Astrocyte (in vitro differentiated cells and primary cell): ENCODE results near the gene DLGAP1. TPM values are rescaled to one million over a fixed set of nuclear protein-coding genes. Genes with fewer than 3 reads are reported as not detected.

ENCODE experiments used
- DNase-seq: peaks from one replicate; pipeline ENCODE4 v3.0.0-alpha.2; 2010; ENCODE audit warnings: low read depth
- FAIRE-seq: peaks from 2 replicates; lab custom pipeline; 2011; peaks lifted over from hg19 to GRCh38; lab: Jason Lieb, UNC
- H2AFZ ChIP-seq: 2 replicates; pipeline ENCODE4 v1.6.0; 2012; ENCODE audit warnings: low read depth, low read length, inconsistent platforms
- H3K27ac ChIP-seq: 2 replicates; pipeline ENCODE4 v1.5.1; 2011; ENCODE audit warnings: low read depth, low read length, inconsistent platforms
- H3K27me3 ChIP-seq: 2 replicates; pipeline ENCODE4 v1.6.0; 2011; ENCODE audit warnings: low read length, inconsistent platforms; ENCODE audit not compliant: insufficient read depth
- H3K36me3 ChIP-seq: 2 replicates; pipeline ENCODE4 v1.5.1; 2011; ENCODE audit warnings: low read length, inconsistent platforms; ENCODE audit not compliant: insufficient read depth
- H3K4me1 ChIP-seq: 2 replicates; pipeline ENCODE4 v1.5.1; 2011; ENCODE audit warnings: low read length, inconsistent platforms; ENCODE audit not compliant: insufficient read depth
- H3K4me2 ChIP-seq: 2 replicates; pipeline ENCODE4 v1.6.0; 2012; ENCODE audit warnings: low read length, inconsistent platforms
- H3K4me3 ChIP-seq: 2 replicates; pipeline ENCODE4 v1.5.1; 2011; ENCODE audit warnings: low read depth, mild to moderate bottlenecking, low read length, inconsistent platforms; ENCODE audit not compliant: insufficient read depth
- H3K79me2 ChIP-seq: 2 replicates; pipeline ENCODE4 v1.6.0; 2012; ENCODE audit warnings: mild to moderate bottlenecking, low read length, inconsistent platforms; ENCODE audit not compliant: insufficient read depth
- H3K9ac ChIP-seq: 2 replicates; pipeline ENCODE4 v1.6.0; 2012; ENCODE audit warnings: mild to moderate bottlenecking, low read length, inconsistent platforms
- H3K9me3 ChIP-seq: 2 replicates; pipeline ENCODE4 v1.5.1; 2012; ENCODE audit warnings: low read depth, mild to moderate bottlenecking, low read length, inconsistent platforms; ENCODE audit not compliant: insufficient read depth
- H4K20me1 ChIP-seq: 2 replicates; pipeline ENCODE4 v1.6.0; 2012; ENCODE audit warnings: low read length, inconsistent platforms; ENCODE audit not compliant: insufficient read depth
- H3K27ac Mint-ChIP-seq: one replicate; pipeline ENCODE4 v1.8.0; 2021; ENCODE audit warnings: mild to moderate bottlenecking, mixed read lengths; ENCODE audit not compliant: unreplicated experiment
- H3K27me3 Mint-ChIP-seq: one replicate; pipeline ENCODE4 v1.8.0; 2021; ENCODE audit warnings: low read depth, mixed read lengths; ENCODE audit not compliant: unreplicated experiment
- H3K36me3 Mint-ChIP-seq: one replicate; pipeline ENCODE4 v1.8.0; 2021; ENCODE audit warnings: low read depth, mixed read lengths; ENCODE audit not compliant: unreplicated experiment
- H3K4me1 Mint-ChIP-seq: one replicate; pipeline ENCODE4 v1.8.0; 2021; ENCODE audit warnings: low read depth, mixed read lengths; ENCODE audit not compliant: unreplicated experiment
- H3K4me3 Mint-ChIP-seq: one replicate; pipeline ENCODE4 v1.8.0; 2021; ENCODE audit warnings: mild to moderate bottlenecking, moderate library complexity, mixed read lengths; ENCODE audit not compliant: unreplicated experiment
- H3K9me3 Mint-ChIP-seq: one replicate; pipeline ENCODE4 v1.8.0; 2021; ENCODE audit warnings: mild to moderate bottlenecking, mixed read lengths; ENCODE audit not compliant: unreplicated experiment
- EZH2 ChIP-seq: IDR thresholded peaks from 2 replicates; pipeline ENCODE4 v1.6.1; 2012; ENCODE audit warnings: mild to moderate bottlenecking, low read length, inconsistent platforms; ENCODE audit not compliant: insufficient read depth
- total RNA-seq: library from RNA; stranded (reverse); gene quantifications from 2 replicates; pipeline ENCODE4 v1.2.1, GENCODE V29; 2021
- TF ChIP-seq, protein P1 (sequence below): IDR thresholded peaks from 2 replicates; pipeline ENCODE4 v1.5.1; 2011; ENCODE audit warnings: low read depth, mild to moderate bottlenecking, inconsistent platforms, low read length, moderate library complexity; ENCODE audit not compliant: insufficient read depth

DLGAP1 gene
- total RNA-seq, 1 donor from 2014 or later, result 2.3 TPM

DNA sequence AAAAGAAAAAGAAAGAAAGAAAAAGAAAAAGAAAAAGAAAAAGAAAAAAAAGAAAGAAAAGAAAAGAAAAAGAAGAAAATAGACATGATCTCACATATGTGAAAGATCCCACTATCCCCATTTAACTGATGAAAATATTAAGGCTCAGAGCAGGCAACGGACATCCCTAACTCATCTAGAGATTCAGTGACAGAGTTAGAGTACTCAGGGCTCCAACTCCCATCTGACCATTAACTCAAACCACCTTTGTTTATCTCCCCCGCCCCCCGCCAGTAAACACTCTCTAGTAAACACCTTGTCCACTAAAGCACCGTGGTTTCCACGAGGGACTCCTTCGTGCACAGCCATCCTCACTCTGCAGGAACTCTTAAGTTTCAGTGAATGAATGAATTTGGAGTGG lies 862.2 kb downstream of the DLGAP1 start:
- peaks cover 41% of the 10 kb centered on the region for H3K4me1 Mint-ChIP-seq
- Histone ChIP-seq H3K36me3 (no peaks in the 10 kb centered on the region), H3K27me3 (no peaks in the 10 kb centered on the region), H3K4me2 (peak overlapping the region; percentile 87), H2AFZ (no peak overlapping the region), H3K27ac (peak overlapping the region; percentile 98), H3K4me1 (peaks cover 44% of the 10 kb centered on the region), H3K79me2 (peaks cover 5% of the 10 kb centered on the region), H4K20me1 (no peaks in the 10 kb centered on the region), H3K4me3 (no peak overlapping the region), H3K9ac (peak overlapping the region; percentile 88), H3K9me3 (no peaks in the 10 kb centered on the region)
- peak overlapping the region; percentile 99 for H3K27ac Mint-ChIP-seq
- DNase-seq, result no peak
- H3K27me3 Mint-ChIP-seq, result no peaks in the 10 kb centered on the region
- H3K4me3 Mint-ChIP-seq, result peak overlapping the region; percentile 55
- no peaks in the 10 kb centered on the region for H3K36me3 Mint-ChIP-seq
- no peaks in the 10 kb centered on the region for H3K9me3 Mint-ChIP-seq
- TF ChIP-seq, protein P1, sequence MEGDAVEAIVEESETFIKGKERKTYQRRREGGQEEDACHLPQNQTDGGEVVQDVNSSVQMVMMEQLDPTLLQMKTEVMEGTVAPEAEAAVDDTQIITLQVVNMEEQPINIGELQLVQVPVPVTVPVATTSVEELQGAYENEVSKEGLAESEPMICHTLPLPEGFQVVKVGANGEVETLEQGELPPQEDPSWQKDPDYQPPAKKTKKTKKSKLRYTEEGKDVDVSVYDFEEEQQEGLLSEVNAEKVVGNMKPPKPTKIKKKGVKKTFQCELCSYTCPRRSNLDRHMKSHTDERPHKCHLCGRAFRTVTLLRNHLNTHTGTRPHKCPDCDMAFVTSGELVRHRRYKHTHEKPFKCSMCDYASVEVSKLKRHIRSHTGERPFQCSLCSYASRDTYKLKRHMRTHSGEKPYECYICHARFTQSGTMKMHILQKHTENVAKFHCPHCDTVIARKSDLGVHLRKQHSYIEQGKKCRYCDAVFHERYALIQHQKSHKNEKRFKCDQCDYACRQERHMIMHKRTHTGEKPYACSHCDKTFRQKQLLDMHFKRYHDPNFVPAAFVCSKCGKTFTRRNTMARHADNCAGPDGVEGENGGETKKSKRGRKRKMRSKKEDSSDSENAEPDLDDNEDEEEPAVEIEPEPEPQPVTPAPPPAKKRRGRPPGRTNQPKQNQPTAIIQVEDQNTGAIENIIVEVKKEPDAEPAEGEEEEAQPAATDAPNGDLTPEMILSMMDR, result no peak
- TF ChIP-seq EZH2, result no peak
- FAIRE-seq, result no peak

DNA sequence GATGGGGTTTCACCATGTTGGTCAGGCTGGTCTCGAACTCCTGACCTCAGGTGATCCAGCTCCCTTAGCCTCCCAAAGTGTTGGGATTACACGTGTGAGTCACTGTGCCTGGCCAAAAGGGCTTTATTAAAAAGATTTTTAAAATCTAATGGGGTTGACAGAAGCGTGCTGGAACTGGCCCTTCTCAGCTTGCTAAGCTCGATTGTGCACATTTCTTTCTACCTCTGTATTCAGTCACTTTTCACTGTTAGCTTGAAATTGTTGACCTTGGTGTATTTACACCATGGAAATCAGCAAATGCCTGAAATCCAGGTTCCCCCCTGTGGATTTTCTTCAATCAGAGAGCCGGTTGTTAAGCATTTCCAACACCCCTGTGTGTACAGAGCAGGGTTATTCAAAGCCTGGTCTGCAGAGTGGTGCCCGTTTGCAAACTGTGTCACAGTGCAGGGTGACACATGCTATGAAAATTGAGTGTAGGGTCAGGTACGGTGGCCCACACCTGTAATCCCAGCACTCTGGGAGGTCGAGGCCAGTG lies 864.9 kb downstream of the DLGAP1 start:
- H3K9ac ChIP-seq, result no peak overlapping the region
- no peaks in the 10 kb centered on the region for H3K79me2 ChIP-seq
- no peak overlapping the region for H3K4me3 ChIP-seq
- TF ChIP-seq EZH2, result no peak
- TF ChIP-seq, protein P1, result no peak
- H2AFZ ChIP-seq, result no peak overlapping the region
- H3K36me3 Mint-ChIP-seq, result peaks cover 3% of the 10 kb centered on the region
- DNase-seq (no peak), FAIRE-seq (no peak)
- H3K4me3 Mint-ChIP-seq, result no peak overlapping the region
- peaks cover 3% of the 10 kb centered on the region for H3K9me3 Mint-ChIP-seq
- H3K27me3 ChIP-seq, result no peaks in the 10 kb centered on the region
- no peak overlapping the region for H3K27ac ChIP-seq
- no peak overlapping the region for H3K27ac Mint-ChIP-seq
- H3K27me3 Mint-ChIP-seq, result no peaks in the 10 kb centered on the region
- H3K36me3 ChIP-seq, result no peaks in the 10 kb centered on the region
- H3K4me1 Mint-ChIP-seq, result peaks cover 16% of the 10 kb centered on the region
- H3K4me1 ChIP-seq, result peaks cover 20% of the 10 kb centered on the region
- no peaks in the 10 kb centered on the region for H4K20me1 ChIP-seq
- no peak overlapping the region for H3K4me2 ChIP-seq
- no peaks in the 10 kb centered on the region for H3K9me3 ChIP-seq

GRCh38 chr18:3585656-3586509 lies 869.2 kb downstream of the DLGAP1 start:
- Mint-ChIP-seq H3K4me3 (peak overlapping the region; percentile 37), H3K36me3 (peaks cover 3% of the 10 kb centered on the region), H3K27me3 (no peaks in the 10 kb centered on the region), H3K4me1 (peaks cover 6% of the 10 kb centered on the region), H3K27ac (peak overlapping the region; percentile 70), H3K9me3 (peaks cover 3% of the 10 kb centered on the region)
- Histone ChIP-seq H2AFZ (no peak overlapping the region), H3K79me2 (no peaks in the 10 kb centered on the region), H3K36me3 (no peaks in the 10 kb centered on the region), H3K4me3 (no peak overlapping the region), H3K27ac (no peak overlapping the region), H4K20me1 (no peaks in the 10 kb centered on the region), H3K4me2 (no peak overlapping the region), H3K4me1 (no peaks in the 10 kb centered on the region), H3K9ac (no peak overlapping the region), H3K27me3 (no peaks in the 10 kb centered on the region), H3K9me3 (no peaks in the 10 kb centered on the region)
- DNase-seq (peak; percentile 58), FAIRE-seq (no peak)
- TF ChIP-seq EZH2, result no peak
- TF ChIP-seq, protein P1, result peak; percentile 72
